ENCODE data around the gene PTGDS. TPM values are rescaled to one million over a fixed set of nuclear protein-coding genes. Genes with fewer than 3 reads are reported as not detected.

PTGDS gene
- total and polyA plus RNA-seq, 12 donors = 1,129 to 5,119 (median 3,777) TPM

- Histone ChIP-seq H3K36me3 (peaks cover 0 to 88% (median 32%) of the 10 kb centered on the region in 9 donors), H3K4me1 (no peaks in the 10 kb centered on the region), H3K4me3 (no peak overlapping the region), H3K27me3 (no peaks in the 10 kb centered on the region), H3K27ac (no peak overlapping the region), H3K9me3 (no peaks in the 10 kb centered on the region)
- DNase-seq = no peak
- intact Hi-C loops (cut with DNase I) = no loop called here
- no peak for ATAC-seq
- TF ChIP-seq CTCF (IDR thresholded peaks at IDR 0.05) = no peak
- 97 to 98% methylated on average over 24 to 25 of the region's 25 CpGs for WGBS, 2 donors
Observed at GRCh38 chr9:137015540-137015930, 38.2 kb downstream of the PTGDS start.

- H3K27me3 ChIP-seq = no peaks in the 10 kb centered on the region
- no peak overlapping the region for H3K27ac ChIP-seq
- intact Hi-C loops (cut with DNase I) = no loop called here
- DNase-seq = no peak
- TF ChIP-seq CTCF (IDR thresholded peaks at IDR 0.05) = no peak
- peaks cover 0 to 91% (median 32%) of the 10 kb centered on the region in 9 donors for H3K36me3 ChIP-seq
- no peaks in the 10 kb centered on the region for H3K9me3 ChIP-seq
- ATAC-seq = no peak
- H3K4me1 ChIP-seq = no peaks in the 10 kb centered on the region
- 95 to 96% methylated on average over 21 of the region's 21 CpGs for whole genome bisulfite sequencing, 2 donors
- H3K4me3 ChIP-seq = no peak overlapping the region
Observed at GRCh38 chr9:137015976-137016375, 38.7 kb downstream of the PTGDS start.

- 96 to 98% methylated on average over 16 of the region's 16 CpGs for WGBS, 2 donors
- H3K36me3 ChIP-seq = peaks cover 0 to 91% (median 30%) of the 10 kb centered on the region in 9 donors
- no peak overlapping the region for H3K27ac ChIP-seq
- no peaks in the 10 kb centered on the region for H3K27me3 ChIP-seq
- intact Hi-C loops (cut with DNase I) = no loop called here
- no peaks in the 10 kb centered on the region for H3K9me3 ChIP-seq
- TF ChIP-seq CTCF (IDR thresholded peaks at IDR 0.05) = no peak
- ATAC-seq (no peak), DNase-seq (no peak)
- H3K4me3 ChIP-seq = no peak overlapping the region
- no peaks in the 10 kb centered on the region for H3K4me1 ChIP-seq
Observed at GRCh38 chr9:137016436-137016835, 39.1 kb downstream of the PTGDS start.

- ATAC-seq (no peak), DNase-seq (no peak)
- Histone ChIP-seq H3K36me3 (peaks cover 0 to 87% (median 24%) of the 10 kb centered on the region in 9 donors), H3K9me3 (no peaks in the 10 kb centered on the region), H3K4me3 (no peak overlapping the region), H3K4me1 (no peaks in the 10 kb centered on the region), H3K27ac (no peak overlapping the region), H3K27me3 (no peaks in the 10 kb centered on the region)
- TF ChIP-seq CTCF (IDR thresholded peaks at IDR 0.05) = no peak
- 97% methylated on average over 27 to 28 of the region's 28 CpGs for WGBS, 2 donors
- intact Hi-C loops (cut with DNase I) = no loop called here
Observed at GRCh38 chr9:137017071-137017470, 39.8 kb downstream of the PTGDS start.

Data from heart right ventricle (tissue), 16 donors.